ENCODE results near the gene SLC7A7.

GRCh38 chr14:22814941-22815713 is at the start of gene SLC7A7:
- TF ChIP-seq POLR2A (IDR thresholded peaks at IDR 0.05) = no peak
- no peak for TF ChIP-seq CTCF (IDR thresholded peaks at IDR 0.05 in 4 of 5, conservative IDR thresholded peaks at IDR 0.05 in 1 of 5)

Measured in gastrocnemius medialis (tissue), 4 donors.